ENCODE results near the gene DHRS7C.

DNA sequence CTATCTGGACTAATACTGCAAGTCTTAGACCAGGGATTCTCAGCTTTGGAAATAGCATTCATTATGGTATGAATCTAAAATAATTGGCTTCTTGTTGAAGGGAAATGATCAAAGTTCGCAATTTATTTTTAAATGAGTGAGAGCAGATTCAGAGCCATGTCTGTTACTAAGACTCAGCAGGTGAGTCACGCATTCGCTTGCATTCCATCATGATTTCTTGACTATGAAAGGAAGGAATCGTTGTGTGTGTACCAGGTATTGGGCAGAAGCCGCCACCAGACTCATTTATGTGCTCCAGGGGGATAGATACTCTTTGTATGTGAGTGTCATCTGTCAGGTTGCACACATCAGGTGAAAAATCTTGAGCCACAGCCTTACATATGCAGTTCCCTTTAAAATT, 19.7 kb upstream of the DHRS7C start:
- TF ChIP-seq CTCF (IDR thresholded peaks at IDR 0.05) (no peak), EZH2 (IDR thresholded peaks at IDR 0.05) (no peak)
